Gastrocnemius medialis (tissue), 4 donors: ENCODE measurements around the gene PPM1J.

ENCODE experiments used
- POLR2A ChIP-seq, 2 donors: fragments of 450-650 bp; IDR thresholded peaks; one replicate each; pipeline ENCODE4 v1.6.1; 2017; ENCODE audit warnings: antibody characterized with exemption in 2 of 2, mild to moderate bottlenecking in 2 of 2, moderate library complexity in 2 of 2
- TF ChIP-seq, protein P1 (sequence below), 5 experiments: fragments of 450-650 bp in 3 of 5; fragments of 200-600 bp in 2 of 5; sonication (generic) in 2 of 5; IDR thresholded peaks in 4 of 5; conservative IDR thresholded peaks in 1 of 5; 1 replicate in 4 of 5; 2 replicates in 1 of 5; pipeline ENCODE4 v1.5.1; 2016 to 2019; ENCODE audit warnings: antibody characterized with exemption in 5 of 5, mild to moderate bottlenecking in 3 of 5, moderate library complexity in 3 of 5

DNA sequence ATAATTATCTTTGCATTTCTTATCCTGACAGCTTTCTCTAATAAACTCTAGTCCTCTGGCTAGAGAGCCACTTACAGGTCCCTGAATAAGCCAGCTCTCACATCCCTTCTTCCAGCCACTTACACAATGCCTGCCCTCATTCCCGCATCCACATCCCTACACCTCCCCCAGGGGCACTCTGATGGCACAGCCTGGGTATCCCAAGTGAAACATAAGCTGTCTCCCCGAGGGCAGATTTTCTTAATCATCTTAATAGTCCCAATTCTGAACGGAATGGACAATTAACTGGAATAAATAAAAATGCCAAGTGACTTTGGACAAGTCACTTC, 13.1 kb downstream of the PPM1J start:
- TF ChIP-seq, protein P1, sequence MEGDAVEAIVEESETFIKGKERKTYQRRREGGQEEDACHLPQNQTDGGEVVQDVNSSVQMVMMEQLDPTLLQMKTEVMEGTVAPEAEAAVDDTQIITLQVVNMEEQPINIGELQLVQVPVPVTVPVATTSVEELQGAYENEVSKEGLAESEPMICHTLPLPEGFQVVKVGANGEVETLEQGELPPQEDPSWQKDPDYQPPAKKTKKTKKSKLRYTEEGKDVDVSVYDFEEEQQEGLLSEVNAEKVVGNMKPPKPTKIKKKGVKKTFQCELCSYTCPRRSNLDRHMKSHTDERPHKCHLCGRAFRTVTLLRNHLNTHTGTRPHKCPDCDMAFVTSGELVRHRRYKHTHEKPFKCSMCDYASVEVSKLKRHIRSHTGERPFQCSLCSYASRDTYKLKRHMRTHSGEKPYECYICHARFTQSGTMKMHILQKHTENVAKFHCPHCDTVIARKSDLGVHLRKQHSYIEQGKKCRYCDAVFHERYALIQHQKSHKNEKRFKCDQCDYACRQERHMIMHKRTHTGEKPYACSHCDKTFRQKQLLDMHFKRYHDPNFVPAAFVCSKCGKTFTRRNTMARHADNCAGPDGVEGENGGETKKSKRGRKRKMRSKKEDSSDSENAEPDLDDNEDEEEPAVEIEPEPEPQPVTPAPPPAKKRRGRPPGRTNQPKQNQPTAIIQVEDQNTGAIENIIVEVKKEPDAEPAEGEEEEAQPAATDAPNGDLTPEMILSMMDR (IDR thresholded peaks at IDR 0.05 in 4 of 5, conservative IDR thresholded peaks at IDR 0.05 in 1 of 5): no peak
- no peak for TF ChIP-seq POLR2A (IDR thresholded peaks at IDR 0.05)
